HPDE6-E6E7 (cell line): ENCODE data around the gene LOC128125822.
"Not testable (repeated sequence)": the region's sequence is repeated elsewhere in the genome, so short reads cannot be mapped to it uniquely, and the experiment has no call there.

Source experiments
- DNase-seq: peaks from one replicate; pipeline ENCODE4 v3.0.0; 2011; ENCODE audit warnings: missing footprints; ENCODE audit errors: extremely low spot score

Gene LOC128125822

DNA sequence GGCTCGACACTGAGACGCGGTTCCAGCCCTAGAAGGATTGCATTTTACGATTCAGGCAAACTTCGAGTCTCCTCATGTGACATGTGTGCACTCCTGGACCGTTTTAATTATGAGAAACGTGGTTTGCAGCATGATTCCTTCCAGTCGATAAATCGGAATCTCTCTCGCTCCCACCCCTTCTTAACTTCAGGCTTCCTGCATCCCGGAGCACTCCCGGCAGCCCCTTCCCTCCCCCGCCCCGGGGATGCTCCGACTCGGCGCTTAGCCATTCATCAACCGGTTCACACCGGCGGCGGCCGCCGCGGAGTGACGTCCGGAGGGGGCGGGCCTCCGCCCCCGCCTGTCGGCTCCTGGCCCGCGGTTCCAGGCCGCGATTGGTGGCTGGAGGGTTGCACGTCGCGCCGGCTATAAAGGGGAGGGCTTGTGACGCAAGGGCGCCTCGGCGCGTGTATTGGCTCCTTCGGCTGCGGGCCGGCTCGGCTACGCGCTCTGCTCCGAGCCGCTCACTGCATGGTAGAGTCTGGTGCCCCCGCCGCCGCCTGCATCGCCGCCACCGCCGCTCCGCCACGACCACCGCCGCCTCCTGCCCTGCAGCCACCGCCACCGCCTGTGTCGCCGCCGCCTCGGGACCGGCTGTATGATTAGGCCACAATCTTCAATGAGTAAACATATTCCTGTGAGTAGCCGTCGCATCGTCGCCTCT lies at the start of gene LOC128125822, which contains the start of gene PTP4A1:
LOC128125822 (plus strand) TSS at position 437 of the 703 bp plus-strand sequence.
PTP4A1 (plus strand) TSS at position 437 of the 703 bp plus-strand sequence. CDS start 4,401 bp downstream, outside the sequence.
- DNase-seq: peak; percentile 74

GRCh38 chr6:63522911-63523287 lies 49.4 kb upstream of the LOC128125822 start:
- not testable (repeated sequence) for DNase-seq

GRCh38 chr6:63523630-63524029 lies 48.6 kb upstream of the LOC128125822 start:
- DNase-seq: no peak

DNA sequence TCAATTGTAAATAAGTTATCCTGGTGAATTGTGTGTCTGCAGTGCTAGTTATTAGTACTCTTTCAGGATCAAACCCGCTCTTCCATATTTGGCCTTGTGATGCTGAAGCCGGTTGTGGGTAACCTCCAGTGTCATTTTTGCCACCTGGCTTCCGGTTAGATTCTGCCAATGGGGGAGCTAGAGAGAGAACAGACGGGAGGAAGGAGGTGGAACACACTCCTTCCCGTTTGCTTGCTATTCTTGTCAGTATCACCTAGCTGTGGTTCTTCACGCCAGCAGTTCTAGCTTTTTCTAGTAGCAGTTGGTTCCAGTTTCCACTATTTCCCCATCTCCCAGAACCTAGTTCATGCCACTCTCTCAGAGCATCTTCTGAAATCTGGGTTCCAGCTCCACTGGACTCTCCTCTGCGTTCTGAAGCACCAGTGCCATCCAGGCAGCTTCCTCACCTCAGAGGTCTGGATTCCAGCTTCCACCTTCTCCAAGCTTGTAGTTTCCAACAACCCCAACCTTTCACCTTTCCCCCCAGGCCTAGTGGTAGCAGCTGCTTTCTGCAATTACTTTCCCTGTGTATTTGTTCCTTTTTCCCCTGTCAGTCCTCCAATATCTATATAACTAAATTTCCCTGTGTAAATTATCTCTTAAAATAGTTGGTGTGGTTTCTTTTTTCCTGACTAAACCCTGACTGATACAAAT lies 46.9 kb upstream of the LOC128125822 start:
- no peak for DNase-seq

DNA sequence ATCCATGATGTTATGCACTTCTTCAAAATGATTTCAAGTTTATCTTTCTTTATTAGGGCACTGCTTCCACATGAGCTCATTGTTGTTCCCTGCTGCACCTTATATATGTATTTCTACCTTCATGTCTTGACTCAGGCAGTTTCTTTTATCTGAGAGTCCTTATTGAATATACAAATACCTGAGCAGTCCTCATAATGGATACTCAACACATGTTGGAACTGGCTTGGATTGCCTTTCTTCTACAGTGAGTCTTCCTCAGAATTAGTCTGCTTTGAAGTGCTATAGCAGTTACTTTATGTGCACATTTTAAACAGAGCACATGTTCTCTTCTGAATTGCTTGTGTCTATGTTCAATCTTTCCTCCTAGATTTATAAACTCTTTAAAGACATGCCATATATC lies 45.3 kb upstream of the LOC128125822 start:
- no peak for DNase-seq

DNA sequence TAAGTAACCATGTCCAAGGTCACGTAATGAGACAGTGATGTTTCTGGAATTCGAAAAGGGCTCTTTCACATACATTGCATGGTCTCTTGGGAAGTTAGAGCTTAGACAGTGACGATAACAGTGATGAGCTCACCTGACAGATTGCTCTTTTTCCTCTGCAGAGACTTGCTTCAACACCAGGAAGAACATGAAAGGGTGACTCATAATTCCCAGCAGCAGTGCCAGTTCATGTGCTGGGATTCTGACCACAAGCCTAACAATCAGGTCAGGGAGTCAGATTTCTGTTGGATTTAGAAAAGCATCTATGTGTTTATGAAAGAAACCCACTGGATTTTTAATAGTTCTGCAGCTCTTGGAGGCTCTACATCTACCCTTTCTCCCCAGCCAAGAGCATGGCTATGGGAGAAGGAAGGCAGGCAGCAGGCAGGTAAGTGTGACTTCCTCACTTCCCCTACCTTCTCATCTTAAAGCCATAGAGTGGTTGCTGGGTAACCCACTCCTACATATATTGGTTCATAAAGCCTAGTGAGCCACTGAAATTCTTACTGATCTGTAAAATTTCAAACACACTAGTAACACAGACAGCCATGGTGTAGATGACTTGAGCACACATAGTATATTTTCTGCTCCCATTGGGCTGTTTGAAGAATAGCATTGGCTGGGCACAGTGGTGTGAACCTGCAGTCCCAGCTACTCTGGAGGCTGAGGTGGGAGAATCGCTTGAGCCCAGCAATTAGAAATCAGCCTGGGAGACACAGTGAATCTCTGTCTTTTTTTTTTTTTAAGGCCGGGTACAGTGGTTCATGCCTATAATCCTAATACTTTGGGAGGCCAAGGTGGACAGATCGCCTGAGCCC lies 44.4 kb upstream of the LOC128125822 start:
- peak; percentile 92 for DNase-seq

- DNase-seq: no peak
Measured at GRCh38 chr6:63529498-63529897, 42.8 kb upstream of the LOC128125822 start.

- DNase-seq: no peak
Measured at GRCh38 chr6:63530182-63530581, 42.1 kb upstream of the LOC128125822 start.

DNA sequence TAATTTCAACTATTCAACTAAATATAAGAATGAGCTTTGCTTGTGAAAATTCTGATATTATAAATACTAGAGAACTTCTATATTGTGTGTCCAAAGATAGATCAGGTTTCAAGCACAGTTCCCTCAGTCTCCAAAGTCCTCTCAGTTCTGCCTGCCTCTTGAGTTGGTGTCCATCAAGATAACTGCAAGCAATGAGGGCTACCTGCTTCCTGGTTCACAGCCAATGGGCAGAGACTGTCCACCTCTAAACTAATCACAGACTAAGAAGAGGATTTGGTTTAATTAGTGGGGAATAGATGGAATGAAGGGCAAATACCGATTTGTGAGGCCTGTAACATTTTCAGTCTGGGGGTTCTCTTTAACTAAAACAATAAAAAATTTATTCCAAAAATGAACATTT lies 41.3 kb upstream of the LOC128125822 start:
- DNase-seq: no peak

DNA sequence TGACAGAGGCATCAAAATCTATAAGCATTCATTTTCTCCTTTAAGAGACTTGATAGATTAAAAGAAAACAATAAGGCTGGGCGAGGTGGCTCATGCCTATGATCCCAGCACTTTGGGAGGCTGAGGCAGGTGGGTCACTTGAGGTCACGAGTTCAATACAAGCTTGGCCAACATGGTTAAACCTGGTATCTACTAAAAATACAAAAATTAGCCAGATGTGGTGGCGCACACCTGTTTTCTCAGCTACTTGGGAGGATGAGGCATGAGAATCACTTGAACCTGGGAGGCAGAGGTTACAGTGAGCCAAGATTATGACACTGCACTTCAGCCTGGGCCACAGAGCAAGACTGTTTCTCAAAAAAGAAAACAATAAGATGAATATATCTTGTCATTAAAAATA lies 39.3 kb upstream of the LOC128125822 start:
- DNase-seq: no peak

GRCh38 chr6:63533952-63534351 lies 38.3 kb upstream of the LOC128125822 start:
- no peak for DNase-seq

DNA sequence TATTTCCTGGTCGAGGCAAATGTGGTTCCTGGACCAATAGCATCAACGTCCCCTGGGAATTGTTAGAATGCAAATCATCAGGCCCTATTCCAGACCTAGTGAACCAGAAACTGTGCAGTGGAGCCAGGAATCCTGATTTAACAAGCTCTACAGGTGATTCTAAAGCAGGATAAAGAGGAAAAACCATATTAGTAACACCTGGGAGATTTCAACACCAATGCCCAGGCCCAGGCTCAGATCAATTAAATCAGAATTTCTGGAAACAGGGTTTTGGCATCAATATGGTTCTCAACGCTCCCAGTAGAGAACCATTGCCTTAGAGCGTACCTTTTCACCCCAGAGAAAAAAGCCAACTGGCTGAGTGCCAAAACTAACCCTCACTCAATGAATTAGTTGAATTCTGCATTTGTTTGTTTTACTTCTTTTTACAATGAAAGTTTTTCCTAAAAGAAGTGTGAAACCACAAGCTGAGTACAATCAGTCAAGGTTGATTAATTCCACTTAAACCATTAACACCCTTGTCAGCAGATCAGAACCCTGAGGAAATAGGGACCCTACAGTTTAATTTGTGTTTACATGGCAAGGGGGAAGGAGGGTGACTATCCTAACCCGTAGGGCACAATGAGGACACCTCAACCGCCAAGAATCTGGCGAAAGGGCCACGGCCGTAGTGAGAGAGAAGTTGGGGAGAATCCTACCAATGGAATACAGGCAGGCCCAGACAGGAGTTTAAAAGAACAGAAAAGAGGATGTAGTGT lies 34.9 kb upstream of the LOC128125822 start:
- peak; percentile 79 for DNase-seq

GRCh38 chr6:63537959-63538300 lies 34.4 kb upstream of the LOC128125822 start:
- no peak for DNase-seq

DNA sequence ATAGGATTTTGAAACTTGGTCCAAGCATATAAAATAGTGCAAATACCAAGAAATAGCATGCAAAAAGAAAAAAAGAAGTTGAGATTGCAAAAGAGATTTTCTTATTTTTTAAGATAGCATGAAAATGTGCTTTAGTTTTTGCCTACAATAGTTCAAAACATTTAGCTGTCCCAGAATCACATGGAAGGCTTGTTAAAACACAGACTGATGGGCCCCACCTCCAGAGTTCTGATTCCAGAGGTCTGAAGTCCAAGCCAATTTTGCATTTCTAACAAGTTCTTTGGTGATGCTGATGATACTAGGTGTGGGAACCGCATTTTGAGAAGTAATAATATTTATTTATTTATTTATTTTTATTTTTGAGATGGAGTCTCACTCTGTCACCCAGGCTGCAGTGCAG lies 33.7 kb upstream of the LOC128125822 start:
- no peak for DNase-seq

DNA sequence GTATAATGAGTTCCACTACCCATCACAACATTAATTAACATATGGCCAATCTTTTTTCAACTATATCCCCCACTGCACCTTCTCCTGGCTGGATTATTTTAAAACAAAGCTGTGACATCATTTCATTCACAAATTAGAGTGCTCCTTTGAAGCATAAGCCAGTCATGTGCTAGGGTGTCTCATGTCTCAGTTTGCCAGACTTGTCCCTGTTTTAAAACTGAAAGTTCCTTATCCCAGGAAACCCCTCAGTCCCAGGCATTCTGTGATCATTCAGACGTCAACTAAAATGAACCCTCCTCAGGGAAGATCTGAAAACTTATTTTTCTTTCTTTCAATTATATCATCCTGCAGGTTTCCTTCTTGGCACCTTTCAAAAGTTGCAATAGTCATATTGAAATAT lies 29.3 kb upstream of the LOC128125822 start:
- no peak for DNase-seq

DNA sequence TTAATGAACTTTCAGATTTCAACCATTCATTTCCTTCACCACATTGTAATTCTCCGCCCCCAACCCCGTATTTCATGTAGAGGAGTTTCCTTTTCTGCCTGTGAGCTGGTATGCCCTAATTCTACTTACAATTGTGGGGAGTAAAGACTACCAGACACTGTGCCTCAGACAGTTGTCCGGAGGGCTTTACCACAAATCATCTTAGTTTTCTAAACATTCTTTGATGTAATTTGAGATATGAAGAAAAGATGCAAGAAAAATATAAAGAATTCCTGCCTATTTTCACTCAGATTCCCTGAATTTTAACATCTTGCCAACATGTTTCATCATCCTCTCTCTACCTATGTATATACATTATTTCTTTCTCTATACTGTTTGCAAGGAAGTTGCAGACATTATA lies 28.3 kb upstream of the LOC128125822 start:
- no peak for DNase-seq

- DNase-seq: no peak
Measured at GRCh38 chr6:63546236-63546635, 26.0 kb upstream of the LOC128125822 start.

DNA sequence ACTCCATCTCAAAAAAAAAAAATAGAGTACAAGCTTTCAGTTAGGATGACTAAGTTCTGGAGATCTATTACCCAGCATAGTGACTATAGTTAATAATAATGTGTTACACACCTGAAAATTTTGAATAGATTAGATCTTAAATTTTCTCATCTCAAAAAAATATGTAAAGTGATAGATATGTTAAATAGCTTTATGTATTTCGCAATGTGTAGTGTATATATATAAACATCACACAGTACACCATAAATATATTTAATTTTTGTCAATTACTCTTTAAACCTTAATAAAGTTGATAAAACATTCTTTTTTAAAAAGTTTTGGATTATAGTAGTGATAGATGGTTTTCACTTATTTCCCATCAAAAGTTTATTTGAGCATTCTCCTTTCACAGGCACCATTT lies 25.6 kb upstream of the LOC128125822 start:
- DNase-seq: no peak

- no peak for DNase-seq
Measured at GRCh38 chr6:63549076-63549475, 23.2 kb upstream of the LOC128125822 start.

GRCh38 chr6:63553208-63553607 lies 19.1 kb upstream of the LOC128125822 start:
- no peak for DNase-seq

DNA sequence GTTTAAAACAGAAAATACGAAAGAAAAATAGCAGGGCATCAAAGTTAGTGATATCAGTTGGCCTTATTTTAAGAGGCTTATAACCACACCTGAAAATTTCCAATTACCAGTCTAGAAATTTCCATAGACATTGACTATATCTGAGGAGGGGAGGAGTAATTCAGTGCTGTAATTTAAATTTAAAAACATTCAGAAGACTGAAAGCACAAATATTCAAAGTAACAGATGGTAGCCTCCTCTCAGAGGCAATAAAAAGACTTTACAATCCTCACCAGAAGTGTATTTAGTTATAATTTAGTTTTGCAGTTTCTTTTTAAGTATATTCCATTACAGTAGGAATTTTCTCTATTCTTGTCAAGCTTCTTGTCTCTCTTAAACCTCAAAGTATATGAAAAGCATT lies 18.4 kb upstream of the LOC128125822 start:
- DNase-seq: no peak

- no peak for DNase-seq
Measured at GRCh38 chr6:63554782-63555181, 17.5 kb upstream of the LOC128125822 start.
